Gastrocnemius medialis (tissue), 4 donors: ENCODE data around the gene DPP10.

Experiments used
- CTCF ChIP-seq, 5 experiments: fragments of 450-650 bp in 3 of 5; fragments of 200-600 bp in 2 of 5; sonication (generic) in 2 of 5; IDR thresholded peaks in 4 of 5; conservative IDR thresholded peaks in 1 of 5; 1 replicate in 4 of 5; 2 replicates in 1 of 5; pipeline ENCODE4 v1.5.1; 2016 to 2019; ENCODE audit warnings: antibody characterized with exemption in 5 of 5, mild to moderate bottlenecking in 3 of 5, moderate library complexity in 3 of 5
- POLR2A ChIP-seq, 2 donors: fragments of 450-650 bp; IDR thresholded peaks; one replicate each; pipeline ENCODE4 v1.6.1; 2017; ENCODE audit warnings: antibody characterized with exemption in 2 of 2, mild to moderate bottlenecking in 2 of 2, moderate library complexity in 2 of 2

GRCh38 chr2:115684345-115684744 lies 1241.9 kb downstream of the DPP10 start:
- TF ChIP-seq CTCF (IDR thresholded peaks at IDR 0.05 in 4 of 5, conservative IDR thresholded peaks at IDR 0.05 in 1 of 5) (no peak), POLR2A (IDR thresholded peaks at IDR 0.05) (no peak)
